ENCODE data around the gene CRYBA4. TPM values are rescaled to one million over a fixed set of nuclear protein-coding genes. Genes with fewer than 3 reads are reported as not detected.
A peak's percentile ranks its signal among the peaks of the same experiment; 100 is the strongest.

Gene CRYBA4
- total RNA-seq (2022) (not detected in 2 replicates), Bru-seq, nascent RNA (not detected), BruChase-seq, experiment 1, labeled RNA remaining after a 6-hour chase (not detected), BruChase-seq, experiment 2, labeled RNA remaining after a 2-hour chase (percentile 9 among the genes with signal in this experiment)
- long read RNA-seq: 0 reads

GRCh38 chr22:26621663-26622062, at the start of gene CRYBA4:
CRYBA4 (plus strand) TSS chr22:26621963; CDS start chr22:26622597, 634 bp downstream.
- Mint-ChIP-seq H3K4me3 (ENCODE audit: unreplicated experiment) (no peak within 1 kb of the TSS), H3K36me3 (ENCODE audit: insufficient read depth, unreplicated experiment) (no peaks in the 10 kb centered on the region), H3K9me3 (ENCODE audit: unreplicated experiment) (no peaks in the 10 kb centered on the region), H3K27me3 (ENCODE audit: insufficient read depth, unreplicated experiment) (peaks cover 11% of the 10 kb centered on the region), H3K4me1 (ENCODE audit: insufficient read depth, unreplicated experiment) (no peaks in the 10 kb centered on the region), H3K27ac (ENCODE audit: low read depth, unreplicated experiment) (no peak within 1 kb of the TSS)
- ChIA-PET CTCF (no interaction called here), POLR2A (no interaction called here)
- intact Hi-C loops (cut with micrococcal nuclease): no loop called here
- BruUV-seq (replicated peaks): no TSS peak
- no peak for TF ChIP-seq CTCF (IDR thresholded peaks at IDR 0.05; ENCODE audit: unreplicated experiment)
- DNase-seq (ENCODE audit: unreplicated experiment): no peak

GRCh38 chr22:26573026-26573662, 48.6 kb upstream of the CRYBA4 start:
- Mint-ChIP-seq H3K4me1 (ENCODE audit: insufficient read depth, unreplicated experiment) (peaks cover 3% of the 10 kb centered on the region), H3K4me3 (ENCODE audit: unreplicated experiment) (no peak overlapping the region)
- TF ChIP-seq CTCF (IDR thresholded peaks at IDR 0.05; ENCODE audit: unreplicated experiment): no peak

GRCh38 chr22:26574001-26574723, 47.6 kb upstream of the CRYBA4 start:
- no TSS peak for BruUV-seq (replicated peaks)
- ChIA-PET CTCF (interaction anchor here (0.6 to 0.7 kb wide), 2 partner anchors 33 to 113 kb away, joined by 3 read pairs; no protein-coding TSS in a partner anchor), POLR2A (no interaction called here)
- Mint-ChIP-seq H3K27ac (ENCODE audit: low read depth, unreplicated experiment) (no peak overlapping the region), H3K4me3 (ENCODE audit: unreplicated experiment) (no peak overlapping the region), H3K36me3 (ENCODE audit: insufficient read depth, unreplicated experiment) (peaks cover 6% of the 10 kb centered on the region), H3K4me1 (ENCODE audit: insufficient read depth, unreplicated experiment) (no peaks in the 10 kb centered on the region), H3K27me3 (ENCODE audit: insufficient read depth, unreplicated experiment) (no peaks in the 10 kb centered on the region), H3K9me3 (ENCODE audit: unreplicated experiment) (no peaks in the 10 kb centered on the region)
- no peak for DNase-seq (ENCODE audit: unreplicated experiment)
- intact Hi-C loops (cut with micrococcal nuclease): no loop called here
- no peak for TF ChIP-seq CTCF (IDR thresholded peaks at IDR 0.05; ENCODE audit: unreplicated experiment)

More at GRCh38 chr22:26573026-26573662, 48.6 kb upstream of the CRYBA4 start:
- H3K27ac Mint-ChIP-seq (ENCODE audit: low read depth, unreplicated experiment): no peak overlapping the region
- BruUV-seq (replicated peaks): no TSS peak
- no peak for DNase-seq (ENCODE audit: unreplicated experiment)
- H3K27me3 Mint-ChIP-seq (ENCODE audit: insufficient read depth, unreplicated experiment): no peaks in the 10 kb centered on the region
- no peaks in the 10 kb centered on the region for H3K9me3 Mint-ChIP-seq (ENCODE audit: unreplicated experiment)
- peaks cover 6% of the 10 kb centered on the region for H3K36me3 Mint-ChIP-seq (ENCODE audit: insufficient read depth, unreplicated experiment)
- ChIA-PET CTCF (interaction anchor here (0.6 kb wide), 1 partner anchor 51 kb away, joined by 3 read pairs; no protein-coding TSS in a partner anchor), POLR2A (interaction anchor here (1.0 kb wide), 1 partner anchor 61 kb away, joined by 3 read pairs; the partner anchor contains the start of gene TFIP11)
- intact Hi-C loops (cut with micrococcal nuclease): no loop called here

- no TSS peak for BruUV-seq (replicated peaks)
- no peak overlapping the region for H3K27ac Mint-ChIP-seq (ENCODE audit: low read depth, unreplicated experiment)
- H3K9me3 Mint-ChIP-seq (ENCODE audit: unreplicated experiment): no peaks in the 10 kb centered on the region
- ChIA-PET POLR2A (no interaction called here), CTCF (interaction anchor here (0.6 to 0.9 kb wide), 2 partner anchors 26 to 86 kb away, joined by 3 read pairs; no protein-coding TSS in a partner anchor)
- no peak overlapping the region for H3K4me3 Mint-ChIP-seq (ENCODE audit: unreplicated experiment)
- no peaks in the 10 kb centered on the region for H3K4me1 Mint-ChIP-seq (ENCODE audit: insufficient read depth, unreplicated experiment)
- no peak for DNase-seq (ENCODE audit: unreplicated experiment)
- TF ChIP-seq CTCF (IDR thresholded peaks at IDR 0.05; ENCODE audit: unreplicated experiment): no peak
- peaks cover 6% of the 10 kb centered on the region for H3K36me3 Mint-ChIP-seq (ENCODE audit: insufficient read depth, unreplicated experiment)
- H3K27me3 Mint-ChIP-seq (ENCODE audit: insufficient read depth, unreplicated experiment): no peaks in the 10 kb centered on the region
- intact Hi-C loops (cut with micrococcal nuclease): no loop called here
Measured at GRCh38 chr22:26576026-26576680, 45.6 kb upstream of the CRYBA4 start.

Data from MCF 10A (cell line).